CD4-positive, alpha-beta T cell treated with Interleukin-17A for 1 hour (primary cell): Measurements from ENCODE around the gene STRN4.
"Not testable (repeated sequence)": the region's sequence is repeated elsewhere in the genome, so short reads cannot be mapped to it uniquely, and the experiment has no call there.

Experiments used
- DNase-seq: peaks from one replicate; pipeline ENCODE4 v3.0.0-alpha.2; 2020

Gene STRN4, protein sequence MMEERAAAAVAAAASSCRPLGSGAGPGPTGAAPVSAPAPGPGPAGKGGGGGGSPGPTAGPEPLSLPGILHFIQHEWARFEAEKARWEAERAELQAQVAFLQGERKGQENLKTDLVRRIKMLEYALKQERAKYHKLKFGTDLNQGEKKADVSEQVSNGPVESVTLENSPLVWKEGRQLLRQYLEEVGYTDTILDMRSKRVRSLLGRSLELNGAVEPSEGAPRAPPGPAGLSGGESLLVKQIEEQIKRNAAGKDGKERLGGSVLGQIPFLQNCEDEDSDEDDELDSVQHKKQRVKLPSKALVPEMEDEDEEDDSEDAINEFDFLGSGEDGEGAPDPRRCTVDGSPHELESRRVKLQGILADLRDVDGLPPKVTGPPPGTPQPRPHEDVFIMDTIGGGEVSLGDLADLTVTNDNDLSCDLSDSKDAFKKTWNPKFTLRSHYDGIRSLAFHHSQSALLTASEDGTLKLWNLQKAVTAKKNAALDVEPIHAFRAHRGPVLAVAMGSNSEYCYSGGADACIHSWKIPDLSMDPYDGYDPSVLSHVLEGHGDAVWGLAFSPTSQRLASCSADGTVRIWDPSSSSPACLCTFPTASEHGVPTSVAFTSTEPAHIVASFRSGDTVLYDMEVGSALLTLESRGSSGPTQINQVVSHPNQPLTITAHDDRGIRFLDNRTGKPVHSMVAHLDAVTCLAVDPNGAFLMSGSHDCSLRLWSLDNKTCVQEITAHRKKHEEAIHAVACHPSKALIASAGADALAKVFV

GRCh38 chr19:46746281-46747057, at the start of gene STRN4:
Gene STRN4 (minus strand): TSS chr19:46746450. CDS start chr19:46746430, 20 bp downstream.
- DNase-seq = peak; percentile 72

DNA sequence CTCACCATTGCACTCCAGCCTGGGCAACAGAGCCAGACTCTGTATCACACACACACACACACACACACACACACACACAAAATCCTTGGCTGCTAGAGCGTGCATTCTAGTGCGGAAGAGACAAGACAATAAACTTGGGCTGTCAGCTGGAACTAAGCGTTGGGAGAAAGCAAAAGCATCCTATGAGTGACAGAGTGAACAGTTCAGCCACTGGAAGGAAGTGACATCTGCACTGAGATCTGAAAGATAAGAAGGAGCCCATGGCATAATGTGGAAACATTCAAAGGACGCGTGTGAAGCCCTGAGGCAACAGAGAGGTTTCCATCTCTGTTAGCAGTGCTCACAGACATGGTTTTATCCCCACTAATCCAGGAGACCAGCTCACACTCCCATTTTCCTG, 45.7 kb upstream of the STRN4 start:
- peak; percentile 79 for DNase-seq

GRCh38 chr19:46789371-46789770, 43.1 kb upstream of the STRN4 start:
- no peak for DNase-seq

- DNase-seq = no peak
Observed at GRCh38 chr19:46788968-46789338, 42.7 kb upstream of the STRN4 start.

DNA sequence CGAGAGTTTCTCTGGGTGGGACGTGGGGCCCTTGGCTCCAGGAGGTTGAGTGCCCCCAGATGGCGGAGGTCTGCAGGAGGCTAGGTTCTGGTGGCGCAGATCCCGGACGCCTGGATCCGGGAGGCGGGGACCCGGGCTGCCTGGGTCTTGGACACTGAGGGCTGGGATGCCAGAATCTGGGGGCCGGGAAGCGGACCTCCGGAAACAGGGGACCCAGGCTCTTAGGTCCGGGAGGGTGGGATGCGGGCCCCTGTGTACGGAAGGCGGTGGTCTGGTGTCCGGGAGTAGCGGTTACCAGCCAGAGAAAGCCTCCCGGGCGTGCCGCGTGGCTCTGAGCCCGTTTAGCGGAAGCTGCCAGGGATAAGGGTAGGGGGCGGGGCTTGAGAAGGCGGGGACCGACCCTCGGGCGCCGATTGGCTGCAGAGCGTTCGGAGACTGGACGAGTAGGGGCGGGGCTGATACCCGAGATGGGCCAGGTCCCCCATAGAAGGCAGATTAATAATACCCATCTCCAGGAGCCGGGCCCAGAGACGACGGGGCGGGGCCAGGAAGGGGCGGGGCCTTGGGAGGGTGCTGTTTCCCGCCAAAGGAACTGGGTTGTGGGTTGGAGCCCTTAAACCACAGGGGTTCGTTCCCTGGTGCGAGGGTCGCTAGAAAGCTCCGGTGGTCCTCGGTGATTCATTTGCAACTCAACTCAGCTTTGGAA, 42.2 kb upstream of the STRN4 start, which contains the start of gene SLC1A5:
SLC1A5 (minus strand) TSS at position 333 of the 706 bp plus-strand sequence. CDS start 629 bp downstream, outside the sequence.
- peak; percentile 99 for DNase-seq

- DNase-seq = peak; percentile 37
Observed at GRCh38 chr19:46787331-46788261, 41.3 kb upstream of the STRN4 start.

DNA sequence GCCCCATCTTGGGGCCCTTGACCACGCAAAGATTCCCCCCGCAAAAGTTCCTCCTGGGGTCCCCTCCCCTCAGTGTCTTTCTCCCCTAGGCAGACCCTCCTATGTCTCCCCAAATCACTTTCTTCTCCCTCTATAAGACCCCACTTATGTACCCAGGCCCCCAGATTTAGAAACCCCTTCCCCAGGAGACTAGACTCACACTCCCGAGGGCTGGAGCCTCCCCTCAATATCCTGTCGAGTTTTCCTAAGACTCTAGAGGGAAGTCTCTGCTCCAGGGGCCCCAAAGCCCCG, 40.7 kb upstream of the STRN4 start:
- no peak for DNase-seq

- DNase-seq = peak; percentile 87
Observed at GRCh38 chr19:46786236-46787039, 40.2 kb upstream of the STRN4 start.

DNA sequence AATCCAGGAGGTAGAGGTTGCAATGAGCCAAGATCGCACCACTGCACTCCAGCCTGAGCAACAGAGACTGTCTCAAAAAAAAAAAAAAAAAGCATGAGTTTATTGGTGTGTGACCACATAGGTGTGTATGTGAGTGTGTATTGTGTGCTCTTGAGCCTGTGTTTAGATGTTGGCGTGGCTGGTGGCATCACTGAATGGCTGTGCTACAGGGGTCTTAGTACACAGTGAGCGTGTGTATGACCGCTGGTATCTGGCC, 39.7 kb upstream of the STRN4 start:
- DNase-seq = no peak

- DNase-seq = no peak
Observed at GRCh38 chr19:46785054-46785979, 39.1 kb upstream of the STRN4 start.

DNA sequence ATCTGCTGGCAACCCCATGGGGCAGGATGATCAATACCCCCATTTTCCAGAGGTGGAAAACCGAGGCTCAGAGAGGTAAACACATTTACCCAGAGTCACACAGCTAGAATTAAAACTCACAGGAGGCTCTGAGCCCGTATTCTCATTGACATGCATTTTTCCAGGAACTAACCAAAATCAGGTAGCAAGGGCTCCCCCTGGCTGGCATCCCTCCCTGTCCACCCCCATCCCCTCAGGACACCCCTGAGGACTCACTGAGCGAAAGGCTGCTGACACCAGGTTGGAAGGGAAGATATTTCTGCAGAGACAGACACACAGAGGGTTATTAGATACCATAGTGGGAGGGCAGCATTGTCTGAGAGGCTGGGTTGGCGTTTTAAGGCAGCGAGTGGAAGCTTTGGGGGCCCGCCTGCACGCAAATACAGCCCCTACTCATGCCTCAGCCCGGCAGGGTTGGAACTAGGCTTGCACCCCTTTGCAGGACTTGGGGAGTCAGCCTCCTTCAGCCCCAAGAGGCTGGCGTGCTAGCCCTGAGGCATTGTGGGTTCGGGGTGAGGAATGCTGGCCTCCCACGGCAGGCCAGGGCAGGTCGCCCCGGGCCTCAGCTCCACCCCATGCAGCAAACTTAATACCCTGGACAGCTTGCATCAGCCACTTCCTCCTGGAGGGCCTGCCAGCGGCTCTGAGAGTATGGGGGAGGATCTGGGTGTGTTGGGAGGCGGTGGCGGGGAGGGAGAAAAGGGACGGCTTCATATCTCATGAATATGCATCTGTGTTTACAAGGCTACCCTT, 38.2 kb upstream of the STRN4 start:
- peak; percentile 54 for DNase-seq

- no peak for DNase-seq
Observed at GRCh38 chr19:46783670-46784069, 37.4 kb upstream of the STRN4 start.

DNA sequence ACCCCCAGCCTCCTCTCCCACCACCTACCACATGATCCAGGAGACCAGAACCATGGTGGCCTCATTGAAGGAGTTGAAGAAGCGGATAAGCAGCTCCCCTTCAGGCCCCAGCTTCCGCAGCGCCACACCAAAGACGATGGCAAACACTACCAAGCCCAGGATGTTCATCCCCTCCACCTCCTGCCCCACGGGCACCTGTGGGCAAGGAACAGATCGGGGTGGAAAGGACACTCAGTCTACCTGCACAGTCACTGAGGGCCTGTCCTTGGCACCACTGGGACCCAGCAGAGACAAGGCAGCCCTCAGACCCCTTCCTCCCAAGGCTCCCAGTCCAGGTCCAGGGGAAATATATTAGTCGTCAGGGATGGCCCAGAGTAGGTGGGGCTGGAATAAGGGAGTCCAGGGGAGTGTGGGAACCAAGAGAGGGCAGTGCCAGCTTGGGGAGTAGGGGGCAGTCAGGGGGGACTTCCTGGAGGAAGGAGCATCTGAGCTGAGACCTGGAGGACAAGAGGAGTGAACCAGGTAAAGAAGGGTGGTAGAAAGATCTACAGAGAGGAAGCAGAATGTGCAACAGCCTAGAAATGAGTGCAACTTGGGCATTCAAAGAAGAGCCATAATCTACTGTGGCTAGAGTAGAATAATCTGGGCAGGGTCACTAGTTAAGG, 36.2 kb upstream of the STRN4 start:
- no peak for DNase-seq

DNA sequence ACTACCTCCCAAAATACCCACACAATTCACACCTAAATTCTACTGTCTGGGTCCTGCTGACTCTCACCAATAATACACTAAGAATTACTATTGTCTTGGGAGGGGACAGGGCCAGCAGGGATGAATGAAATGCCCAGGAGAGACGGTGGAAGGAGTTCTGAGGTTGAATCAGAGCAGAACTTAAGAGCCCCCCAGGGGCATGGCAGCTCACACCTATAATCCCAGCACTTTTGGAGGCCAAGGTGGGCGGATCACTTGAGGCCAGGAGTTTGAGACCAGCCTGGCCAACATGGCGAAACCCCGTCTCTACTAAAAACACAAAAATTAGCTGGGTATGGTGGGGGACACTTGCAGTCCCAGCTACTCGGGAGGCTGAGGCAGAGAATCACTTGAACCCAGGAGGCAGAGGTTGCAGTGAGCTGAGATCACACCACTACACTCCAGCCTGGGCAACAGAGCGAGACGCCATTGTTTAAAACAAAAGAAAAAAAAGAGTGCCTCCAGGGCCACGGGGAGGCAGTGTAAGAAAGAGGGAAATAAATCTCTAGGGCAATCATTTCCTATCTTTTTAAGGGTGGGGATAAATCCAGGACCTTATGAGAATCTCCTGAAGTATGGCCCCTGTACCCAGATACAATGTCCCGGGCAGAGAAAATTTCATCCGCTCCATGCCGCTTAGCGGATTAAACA, 31.9 kb upstream of the STRN4 start:
- not testable (repeated sequence) for DNase-seq

GRCh38 chr19:46776927-46777911, 31.0 kb upstream of the STRN4 start:
- DNase-seq = no peak

DNA sequence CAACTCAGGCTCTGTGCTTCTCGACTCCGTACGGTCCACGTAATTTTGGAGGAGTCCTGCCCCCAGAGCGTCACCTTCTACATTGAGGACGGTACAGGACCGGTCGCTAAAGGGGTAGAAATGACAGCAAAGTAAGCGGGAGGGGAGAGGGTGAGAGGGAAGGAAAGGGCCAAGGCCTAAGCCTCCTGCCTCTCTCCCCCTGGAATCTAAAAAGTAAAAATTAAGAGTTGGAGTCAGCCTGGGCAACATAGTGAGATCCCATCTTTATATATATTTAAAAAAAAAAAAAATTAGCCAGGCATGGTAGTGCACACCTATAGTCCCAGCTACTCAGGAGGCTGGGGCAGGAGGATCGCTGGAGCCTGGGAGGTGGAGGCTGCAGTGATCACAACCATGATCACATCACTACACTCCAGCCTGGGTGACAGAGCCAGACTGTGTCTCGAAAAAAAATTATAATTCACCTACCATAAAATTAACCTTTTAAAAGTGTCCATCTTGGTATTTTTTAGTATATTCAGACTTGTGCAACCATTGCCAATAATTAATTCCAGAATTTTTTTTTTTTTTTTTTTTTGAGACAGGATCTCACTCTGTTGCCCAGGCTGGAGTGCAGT, 29.5 kb upstream of the STRN4 start:
- DNase-seq = no peak
